HG03520 (cell line): ENCODE results near the gene COL24A1.

Experiments
- ATAC-seq: cut with Tn5 transposase; IDR thresholded peaks from one replicate; pipeline ENCODE4 v1.9.1; 2021; ENCODE audit warnings: mild to moderate bottlenecking, moderate library complexity; ENCODE audit not compliant: unreplicated experiment

The COL24A1 gene

GRCh38 chr1:86156566-86157455, at the start of gene COL24A1:
TSS of gene COL24A1 (minus strand) at chr1:86156772. CDS start at chr1:86156396, 376 bp downstream.
- ATAC-seq = no peak

- no peak for ATAC-seq
Measured at GRCh38 chr1:86205741-86206140, 49.2 kb upstream of the COL24A1 start.

- no peak for ATAC-seq
Measured at GRCh38 chr1:86202552-86203340, 46.2 kb upstream of the COL24A1 start.

DNA sequence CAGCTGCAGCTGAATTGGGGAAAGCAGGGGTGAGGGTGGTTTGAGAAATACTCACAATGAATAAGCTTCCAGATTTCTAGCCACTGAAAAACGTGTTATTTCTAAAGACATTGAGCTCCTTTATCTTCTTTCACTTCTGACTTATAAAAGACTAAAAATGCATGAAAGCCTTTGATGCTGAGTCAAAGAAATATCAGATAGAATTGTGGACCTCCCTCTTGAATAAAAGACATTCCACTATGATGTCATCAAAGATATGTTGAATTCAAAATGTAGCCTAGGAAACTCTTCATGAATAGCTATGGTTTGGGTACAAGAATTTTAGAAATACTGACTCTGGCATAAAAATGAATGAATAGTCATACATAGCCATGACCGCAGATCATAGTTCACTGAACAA, 44.7 kb upstream of the COL24A1 start:
- no peak for ATAC-seq

DNA sequence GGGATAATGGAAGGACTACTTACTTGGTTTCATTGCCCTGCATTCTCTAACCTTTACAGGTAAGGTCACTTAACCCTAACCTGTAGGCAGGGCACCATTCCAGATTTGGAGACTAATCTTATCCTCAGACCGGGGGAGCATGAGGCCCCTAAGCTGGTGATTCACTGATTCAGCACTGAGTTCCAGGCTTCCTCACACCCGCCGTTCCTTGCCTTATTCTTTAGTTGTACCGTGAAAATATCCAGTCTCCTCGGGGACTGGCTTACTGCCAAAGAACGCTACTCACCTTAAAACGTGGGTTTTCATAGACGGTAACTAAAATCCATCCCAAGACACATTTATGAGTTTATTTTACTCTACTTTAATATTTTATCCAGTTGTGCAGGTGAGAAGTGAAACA, 44.3 kb upstream of the COL24A1 start:
- ATAC-seq = no peak

- no peak for ATAC-seq
Measured at GRCh38 chr1:86197206-86197855, 40.8 kb upstream of the COL24A1 start.

- ATAC-seq = no peak
Measured at GRCh38 chr1:86195281-86195680, 38.7 kb upstream of the COL24A1 start.

- no peak for ATAC-seq
Measured at GRCh38 chr1:86194491-86195034, 38.0 kb upstream of the COL24A1 start.

DNA sequence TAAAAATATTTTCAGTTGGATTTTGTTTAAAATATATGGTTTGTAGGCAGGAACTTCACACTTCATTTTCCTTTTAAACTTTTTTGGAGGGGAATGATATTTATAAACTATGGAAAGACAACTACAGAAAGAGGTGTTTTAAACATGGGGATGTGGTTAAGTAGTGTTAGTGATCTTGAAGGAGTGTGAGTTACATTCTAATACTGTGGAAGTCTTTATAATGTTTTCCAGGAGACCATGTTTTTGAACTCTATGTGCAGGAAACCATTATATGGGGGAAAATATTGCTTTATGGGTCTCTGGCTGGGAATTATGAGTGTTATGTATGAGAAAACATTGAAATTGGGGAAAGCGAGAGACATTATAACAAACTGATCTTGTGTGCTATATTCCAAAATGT, 35.8 kb upstream of the COL24A1 start:
- no peak for ATAC-seq

- no peak for ATAC-seq
Measured at GRCh38 chr1:86191958-86192357, 35.4 kb upstream of the COL24A1 start.

GRCh38 chr1:86190873-86191272, 34.3 kb upstream of the COL24A1 start:
- ATAC-seq = no peak

DNA sequence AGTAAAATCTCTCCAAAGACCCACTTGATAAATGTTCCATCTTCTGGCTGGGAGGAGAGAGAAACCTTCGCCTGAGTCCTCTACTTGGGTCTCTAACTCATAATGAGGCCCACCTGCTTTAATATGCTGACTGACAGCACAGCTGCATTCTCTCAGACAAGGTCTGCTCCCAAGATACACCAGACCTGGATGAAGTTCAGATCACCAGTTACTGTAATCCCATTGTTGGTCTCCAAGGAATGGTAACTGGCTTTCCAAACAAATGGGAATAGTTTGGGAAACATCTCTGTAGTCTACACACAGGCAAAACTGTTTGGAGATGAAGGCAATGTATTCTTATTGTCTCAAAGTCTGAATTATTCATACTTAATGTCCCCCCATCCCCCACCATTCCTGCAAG, 27.9 kb upstream of the COL24A1 start:
- ATAC-seq = no peak

DNA sequence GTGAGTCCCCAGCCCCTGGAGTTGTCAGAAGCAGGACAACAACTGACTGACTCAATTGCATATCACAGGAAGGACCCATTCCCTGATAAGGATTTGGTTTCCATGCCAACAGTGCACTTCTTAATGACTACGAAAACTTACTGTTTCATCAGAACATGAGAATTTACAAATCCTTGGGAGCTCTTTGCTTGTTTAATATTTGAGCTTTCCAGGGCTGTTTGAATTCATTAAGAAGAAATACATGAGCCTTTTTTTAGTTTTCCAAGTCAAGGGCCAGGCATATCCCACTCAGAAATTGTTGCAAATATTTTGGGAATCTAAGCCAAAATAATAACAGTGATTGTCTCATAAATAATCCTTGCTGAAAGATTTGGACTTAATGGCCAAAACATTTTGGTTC, 27.2 kb upstream of the COL24A1 start:
- no peak for ATAC-seq

DNA sequence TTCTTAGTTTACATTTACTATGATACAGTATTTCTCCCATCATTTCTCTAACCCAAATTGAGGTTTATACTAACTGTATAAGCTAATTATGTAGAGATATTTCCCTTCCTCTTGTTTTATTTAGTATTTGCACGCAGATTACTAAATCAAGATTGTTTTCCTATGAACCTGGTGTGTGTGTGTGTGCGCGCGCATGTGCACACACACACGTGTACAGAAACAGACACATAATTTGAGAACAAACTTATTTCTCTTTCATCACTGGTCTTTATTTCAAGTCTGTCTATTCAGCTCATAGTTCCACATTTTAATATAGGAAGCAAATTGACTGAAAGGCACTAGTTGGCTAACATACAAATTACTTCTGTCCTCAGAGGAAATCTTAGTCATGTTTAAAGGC, 19.7 kb upstream of the COL24A1 start:
- ATAC-seq = no peak

- ATAC-seq = no peak
Measured at GRCh38 chr1:86175756-86176155, 19.2 kb upstream of the COL24A1 start.

DNA sequence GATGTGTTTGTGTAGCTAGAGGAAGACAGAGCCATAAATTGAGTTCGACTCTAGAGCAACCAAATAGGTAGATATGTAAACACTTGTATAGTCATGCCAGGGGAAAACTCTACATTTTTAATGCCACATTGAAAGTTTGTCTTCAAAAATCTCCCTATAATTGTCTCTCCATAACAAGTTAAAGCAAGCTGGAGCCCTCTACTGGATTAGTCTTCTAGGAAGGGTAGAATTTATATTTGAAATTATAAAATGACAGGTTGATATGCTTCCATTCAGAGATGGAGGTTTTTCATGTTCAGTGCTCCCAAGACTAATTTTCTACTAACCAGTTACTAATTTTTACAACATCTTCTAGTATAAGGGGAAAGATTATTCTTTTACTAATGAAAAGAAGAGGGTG, 13.1 kb upstream of the COL24A1 start:
- ATAC-seq = no peak

DNA sequence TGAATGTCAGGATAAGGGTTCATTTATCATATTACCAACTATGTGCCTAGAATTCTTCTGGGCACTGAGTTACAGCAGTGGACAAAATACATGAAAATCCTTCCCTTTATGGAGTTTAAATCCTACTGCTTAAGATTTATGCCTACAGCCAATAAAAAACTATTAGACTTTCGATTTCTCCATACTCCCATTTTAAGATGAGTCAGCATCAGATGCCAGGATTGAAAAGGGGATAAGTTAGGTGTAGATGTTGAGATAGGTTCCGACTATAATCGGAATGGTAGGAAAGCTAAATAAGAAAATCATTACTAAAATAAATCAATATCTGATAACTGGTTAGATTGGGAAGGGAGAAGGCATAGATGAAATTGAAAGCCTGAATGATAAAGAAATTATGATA, 3.2 kb upstream of the COL24A1 start:
- no peak for ATAC-seq

- no peak for ATAC-seq
Measured at GRCh38 chr1:86155807-86156565, 586 bp downstream of the COL24A1 start.

DNA sequence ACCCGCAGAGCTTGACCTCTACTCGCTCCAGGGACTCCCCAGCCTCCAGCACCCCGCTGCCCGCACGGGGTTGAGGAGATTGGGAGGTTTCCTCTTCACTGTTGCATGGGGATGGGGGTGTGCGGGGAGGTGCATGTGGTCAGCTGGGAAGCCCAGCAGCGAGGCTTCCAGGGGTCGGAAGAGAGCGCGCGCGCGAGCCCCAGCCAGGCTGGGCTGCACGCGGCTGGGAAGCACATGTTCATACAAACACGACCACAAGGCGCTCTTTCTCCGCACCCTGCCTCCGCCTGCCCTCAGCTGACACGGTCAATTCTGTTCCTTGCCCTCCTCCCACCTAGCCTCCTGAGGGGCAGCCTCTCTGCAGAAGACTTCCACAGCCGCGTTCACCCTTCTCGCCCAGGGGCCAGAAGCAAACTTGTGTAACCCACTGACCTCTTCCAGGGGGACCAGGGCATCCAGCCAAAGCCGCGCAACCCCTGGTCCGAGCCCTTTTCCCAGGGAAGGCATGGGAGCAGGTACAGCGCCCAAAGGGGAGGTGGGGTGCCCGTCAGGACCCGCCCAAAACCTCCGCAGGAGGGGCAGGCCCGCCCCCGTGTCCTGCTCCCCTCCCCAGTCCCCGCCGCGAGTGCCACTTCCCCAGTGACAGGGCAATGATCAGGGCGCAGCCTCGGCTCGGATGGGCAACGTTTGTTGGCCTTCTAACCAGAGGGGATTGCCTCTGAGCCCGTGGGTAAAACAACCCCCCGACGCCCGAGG, 1.3 kb downstream of the COL24A1 start:
- no peak for ATAC-seq

DNA sequence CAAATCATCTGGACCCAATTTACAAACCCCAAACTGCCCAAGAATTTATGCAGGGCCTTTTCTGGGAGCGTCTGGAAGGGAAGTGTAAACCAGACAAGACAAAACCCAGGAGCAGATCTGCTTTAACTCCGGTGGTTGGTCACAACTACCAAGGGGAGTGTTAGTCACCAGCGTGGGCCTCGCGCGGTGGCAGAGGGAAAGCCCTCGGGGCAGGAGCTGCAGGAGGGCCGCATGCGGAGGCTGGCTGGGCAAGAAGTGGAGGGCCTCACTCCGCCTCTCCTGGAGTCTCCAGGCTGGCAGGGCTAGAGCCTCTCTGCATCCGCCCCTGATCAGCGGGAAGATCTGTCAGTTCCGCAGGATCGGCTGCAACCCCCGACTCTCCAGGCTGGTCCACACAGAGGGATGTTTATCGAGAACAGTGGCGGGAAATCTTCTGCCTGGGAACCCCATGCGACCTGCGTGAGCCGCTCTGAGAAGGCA, 2.0 kb downstream of the COL24A1 start:
- no peak for ATAC-seq
